ENCODE data around the gene ERBB4. TPM values are rescaled to one million over a fixed set of nuclear protein-coding genes. Genes with fewer than 3 reads are reported as not detected.

The ERBB4 gene
- total and polyA plus RNA-seq, 10 of the 15 experiments (the other 5 are each of a cell fraction or from before 2014, with no cell fraction given) = under 0.01 to 0.23 (median 0.01) TPM; not detected in 4

DNA sequence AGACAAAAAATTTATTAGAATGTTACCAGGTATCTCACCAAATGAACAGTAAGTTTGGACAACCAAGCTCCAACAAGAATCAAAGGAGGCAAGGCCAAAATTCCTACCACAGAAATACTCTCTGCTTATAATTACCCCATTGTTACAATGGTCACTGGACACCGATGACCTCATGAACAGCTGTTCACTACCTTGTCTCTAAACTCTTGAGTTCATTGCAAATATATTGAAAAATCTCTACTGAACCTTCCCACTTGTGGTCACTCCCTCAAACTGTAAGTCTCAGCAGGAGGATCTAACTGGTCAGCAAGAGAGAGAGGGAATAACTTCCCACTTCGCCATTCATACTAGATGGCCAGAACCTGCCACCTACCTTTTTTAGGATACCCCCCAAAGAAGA is 50.0 kb downstream of the ERBB4 start (continued):
- TF ChIP-seq, protein P1, sequence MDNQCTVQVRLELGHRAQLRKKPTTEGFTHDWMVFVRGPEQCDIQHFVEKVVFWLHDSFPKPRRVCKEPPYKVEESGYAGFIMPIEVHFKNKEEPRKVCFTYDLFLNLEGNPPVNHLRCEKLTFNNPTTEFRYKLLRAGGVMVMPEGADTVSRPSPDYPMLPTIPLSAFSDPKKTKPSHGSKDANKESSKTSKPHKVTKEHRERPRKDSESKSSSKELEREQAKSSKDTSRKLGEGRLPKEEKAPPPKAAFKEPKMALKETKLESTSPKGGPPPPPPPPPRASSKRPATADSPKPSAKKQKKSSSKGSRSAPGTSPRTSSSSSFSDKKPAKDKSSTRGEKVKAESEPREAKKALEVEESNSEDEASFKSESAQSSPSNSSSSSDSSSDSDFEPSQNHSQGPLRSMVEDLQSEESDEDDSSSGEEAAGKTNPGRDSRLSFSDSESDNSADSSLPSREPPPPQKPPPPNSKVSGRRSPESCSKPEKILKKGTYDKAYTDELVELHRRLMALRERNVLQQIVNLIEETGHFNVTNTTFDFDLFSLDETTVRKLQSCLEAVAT (IDR thresholded peaks at IDR 0.05) = no peak
- no peak for TF ChIP-seq STAT1 (conservative IDR thresholded peaks at IDR 0.05)
- TF ChIP-seq NRF1 (conservative IDR thresholded peaks at IDR 0.05; ENCODE audit: low read depth, low read length) = no peak
- no peak for TF ChIP-seq E2F4 (IDR thresholded peaks at IDR 0.05; ENCODE audit: low read depth, low read length)
- no peak for TF ChIP-seq ZZZ3 (IDR thresholded peaks at IDR 0.05; ENCODE audit: control insufficient read depth, insufficient read length, low read depth)
- TF ChIP-seq ZNF207 (IDR thresholded peaks at IDR 0.05; ENCODE audit: borderline replicate concordance) = no peak
- TF ChIP-seq CBFB (IDR thresholded peaks at IDR 0.05; ENCODE audit: low read depth) = no peak
- TF ChIP-seq PAX8 (IDR thresholded peaks at IDR 0.05) = no peak
- no peak for TF ChIP-seq HSF1 (IDR thresholded peaks at IDR 0.05; ENCODE audit: low read depth, low read length)
- TF ChIP-seq CEBPB (IDR thresholded peaks at IDR 0.05; ENCODE audit: borderline replicate concordance in 1 of 2, low read depth in 2 of 2, low read length in 2 of 2) = no peak
